H1 (cell line): ENCODE measurements around the gene FBXO11. TPM values are rescaled to one million over a fixed set of nuclear protein-coding genes. Genes with fewer than 3 reads are reported as not detected.

ENCODE experiments used
- CTCF ChIA-PET: fragments of 300-600 bp; sonication (Branson Sonifier 250); formaldehyde crosslinking; loops from one replicate; lab custom pipeline; 2021; ENCODE audit not compliant: partially characterized antibody; lab: Charles Lee
- POLR2A ChIA-PET: fragments of 300-600 bp; sonication (Branson Sonifier 250); formaldehyde crosslinking; loops from one replicate; lab custom pipeline; 2021; ENCODE audit warnings: inconsistent platforms; ENCODE audit not compliant: partially characterized antibody; lab: Charles Lee
- DNase-seq, 2 experiments: peaks; one replicate each; pipeline versions ENCODE4 v3.0.0 to v3.0.0-alpha.2; 2010 to 2022; ENCODE audit warnings: low spot score in 2 of 2, low read depth in 1 of 2, mixed read lengths in 1 of 2
- FAIRE-seq: peaks from 2 replicates; lab custom pipeline; 2011; peaks lifted over from hg19 to GRCh38; lab: Jason Lieb, UNC
- H2AFZ ChIP-seq: 2 replicates; pipeline ENCODE4 v1.8.1; 2012; ENCODE audit warnings: low read length, inconsistent platforms
- H2AK5ac ChIP-seq: 2 replicates; pipeline ENCODE4 v1.6.1; 2013; ENCODE audit warnings: low read depth, low read length
- H2BK120ac ChIP-seq: replicated peaks from 2 replicates; pipeline ENCODE3; 2013; ENCODE audit warnings: low read depth, low read length, inconsistent platforms
- H2BK12ac ChIP-seq: 2 replicates; pipeline ENCODE4 v1.6.1; 2013; ENCODE audit warnings: low read depth, low read length
- H2BK15ac ChIP-seq: 2 replicates; pipeline ENCODE4 v1.6.1; 2013; ENCODE audit warnings: low read length
- H2BK20ac ChIP-seq: 2 replicates; pipeline ENCODE4 v1.6.1; 2013; ENCODE audit warnings: low read length
- H2BK5ac ChIP-seq: 2 replicates; pipeline ENCODE4 v1.6.1; 2013; ENCODE audit warnings: low read depth, low read length
- H3K14ac ChIP-seq: 2 replicates; pipeline ENCODE4 v1.6.1; 2013; ENCODE audit warnings: inconsistent platforms; ENCODE audit not compliant: insufficient read length
- H3K18ac ChIP-seq: 2 replicates; pipeline ENCODE4 v1.6.1; 2013; ENCODE audit warnings: low read length; ENCODE audit errors: extremely low read depth
- H3K23ac ChIP-seq: 2 replicates; pipeline ENCODE4 v1.6.1; 2013; ENCODE audit warnings: inconsistent platforms; ENCODE audit not compliant: insufficient read length
- H3K23me2 ChIP-seq: 2 replicates; pipeline ENCODE4 v1.6.1; 2013; ENCODE audit warnings: low read depth, low read length
- H3K27ac ChIP-seq: 2 replicates; pipeline ENCODE4 v1.6.1; 2011; ENCODE audit warnings: low read depth, low read length, inconsistent platforms
- H3K27me3 ChIP-seq, 4 experiments: replicated peaks in 1 of 4; 1 replicate in 1 of 4; 2 replicates in 3 of 4; pipeline versions ENCODE4 v1.6.1 to v1.8.1; 2011 to 2013; ENCODE audit warnings: low read length in 3 of 4, mild to moderate bottlenecking in 3 of 4, inconsistent platforms in 2 of 4, mixed read lengths in 2 of 4, moderate library complexity in 1 of 4; ENCODE audit not compliant: control insufficient read depth in 3 of 4, insufficient read depth in 3 of 4; ENCODE audit errors: extremely low read depth in 1 of 4
- H3K36me3 ChIP-seq, 4 experiments: 2 replicates each; pipeline versions ENCODE4 v1.6.1 to v1.8.1; 2011 to 2013; ENCODE audit warnings: mild to moderate bottlenecking in 4 of 4, low read length in 3 of 4, moderate library complexity in 2 of 4, control low read depth in 1 of 4, inconsistent platforms in 1 of 4; ENCODE audit not compliant: insufficient read depth in 4 of 4, control insufficient read depth in 2 of 4
- H3K4ac ChIP-seq: replicated peaks from 2 replicates; pipeline ENCODE3; 2013; ENCODE audit warnings: low read length, low read depth, mixed read lengths, inconsistent platforms; ENCODE audit not compliant: insufficient read length
- H3K4me1 ChIP-seq, 4 experiments: replicated peaks in 1 of 4; 1 replicate in 1 of 4; 2 replicates in 3 of 4; pipeline versions ENCODE4 v1.6.1 to v1.8.1; 2011 to 2013; ENCODE audit warnings: low read length in 3 of 4, inconsistent platforms in 2 of 4, mixed read lengths in 1 of 4; ENCODE audit not compliant: insufficient read depth in 4 of 4, control insufficient read depth in 3 of 4
- H3K4me2 ChIP-seq, 2 experiments: 2 replicates each; pipeline versions ENCODE4 v1.6.1 to v1.8.1; 2011 to 2013; ENCODE audit warnings: low read depth in 2 of 2, low read length in 2 of 2, control low read depth in 1 of 2, inconsistent platforms in 1 of 2, mild to moderate bottlenecking in 1 of 2; ENCODE audit not compliant: insufficient read depth in 1 of 2
- H3K4me3 ChIP-seq, 4 experiments: fragments of 200-600, 300-600 bp in 1 of 4; sonication (generic), shearing (Covaris generic), sonication (Bioruptor Twin) in 1 of 4; 2 replicates each; pipeline versions ENCODE4 v1.5.1 to v1.8.1; 2011 to 2016; ENCODE audit warnings: low read length in 4 of 4, low read depth in 3 of 4, control low read depth in 2 of 4, inconsistent platforms in 2 of 4, mild to moderate bottlenecking in 2 of 4, mixed read lengths in 1 of 4, moderate library complexity in 1 of 4; ENCODE audit not compliant: insufficient read depth in 2 of 4; ENCODE audit errors: extremely low read depth in 1 of 4
- H3K56ac ChIP-seq: replicated peaks from 2 replicates; pipeline ENCODE3; 2013; ENCODE audit warnings: low read depth, mild to moderate bottlenecking, mixed read lengths, low read length, inconsistent platforms; ENCODE audit not compliant: insufficient read length
- H3K79me1 ChIP-seq: 2 replicates; pipeline ENCODE4 v1.6.1; 2013; ENCODE audit warnings: low read depth, low read length, control low read depth
- H3K79me2 ChIP-seq, 2 experiments: 2 replicates each; pipeline versions ENCODE4 v1.6.1 to v1.8.1; 2012 to 2013; ENCODE audit warnings: low read length in 2 of 2, mild to moderate bottlenecking in 2 of 2, inconsistent platforms in 1 of 2; ENCODE audit not compliant: insufficient read depth in 2 of 2, control insufficient read depth in 1 of 2
- H3K9ac ChIP-seq, 4 experiments: replicated peaks in 1 of 4; 1 replicate in 1 of 4; 2 replicates in 3 of 4; pipeline versions ENCODE4 v1.6.1 to v1.8.1; 2011 to 2013; ENCODE audit warnings: low read depth in 3 of 4, low read length in 3 of 4, control low read depth in 2 of 4, mild to moderate bottlenecking in 2 of 4, moderate library complexity in 2 of 4, inconsistent platforms in 1 of 4; ENCODE audit errors: extremely low read depth in 1 of 4
- H3K9me3 ChIP-seq, 2 experiments: 2 replicates each; pipeline versions ENCODE4 v1.6.1 to v1.8.1; 2012 to 2013; ENCODE audit warnings: mild to moderate bottlenecking in 2 of 2, moderate library complexity in 2 of 2, control low read depth in 1 of 2, inconsistent platforms in 1 of 2, low read depth in 1 of 2, low read length in 1 of 2, mixed read lengths in 1 of 2; ENCODE audit not compliant: insufficient read depth in 2 of 2
- H4K20me1 ChIP-seq, 2 experiments: replicated peaks in 1 of 2; 2 replicates each; pipeline versions ENCODE3 to v1.8.1; 2011 to 2013; ENCODE audit warnings: inconsistent platforms in 2 of 2, low read length in 2 of 2, mild to moderate bottlenecking in 1 of 2; ENCODE audit not compliant: insufficient read depth in 2 of 2, control insufficient read depth in 1 of 2
- H4K5ac ChIP-seq: 2 replicates; pipeline ENCODE4 v1.6.1; 2013; ENCODE audit warnings: low read length, low read depth, mixed read lengths, inconsistent platforms; ENCODE audit not compliant: insufficient read length
- H4K8ac ChIP-seq: 2 replicates; pipeline ENCODE4 v1.8.0; 2013; ENCODE audit warnings: mild to moderate bottlenecking, moderate library complexity, low read length, inconsistent platforms; ENCODE audit not compliant: insufficient read depth; ENCODE audit errors: extremely low read depth
- H4K91ac ChIP-seq: replicated peaks from 2 replicates; pipeline ENCODE3; 2013; ENCODE audit warnings: low read length, mixed read lengths, inconsistent platforms; ENCODE audit not compliant: insufficient read length
- BCL11A ChIP-seq, 2 experiments: IDR thresholded peaks; one replicate each; pipeline ENCODE4 v1.6.1; 2011; ENCODE audit warnings: low read depth in 2 of 2, low read length in 2 of 2, mild to moderate bottlenecking in 2 of 2
- EP300 ChIP-seq, 2 experiments: IDR thresholded peaks; 1 replicate in 1 of 2; 2 replicates in 1 of 2; pipeline ENCODE4 v1.6.1; 2011 to 2012; ENCODE audit warnings: low read depth in 2 of 2, low read length in 2 of 2, mild to moderate bottlenecking in 2 of 2, borderline replicate concordance in 1 of 2, inconsistent platforms in 1 of 2, moderate library complexity in 1 of 2
- GABPA ChIP-seq: IDR thresholded peaks from 2 replicates; pipeline ENCODE4 v1.6.1; 2011; ENCODE audit warnings: mild to moderate bottlenecking, low read length, moderate library complexity, borderline replicate concordance; ENCODE audit not compliant: insufficient read depth
- KDM1A ChIP-seq: fragments of 200-600, 300-600 bp; sonication (generic); IDR thresholded peaks from 2 replicates; pipeline ENCODE4 v1.7.1; 2016; ENCODE audit warnings: mild to moderate bottlenecking, low read length, borderline replicate concordance
- KDM5A ChIP-seq: fragments of 200-600 bp; IDR thresholded peaks from 2 replicates; pipeline ENCODE4 v1.7.1; 2012; ENCODE audit warnings: mild to moderate bottlenecking, low read length, inconsistent platforms, mixed read lengths
- RAD21 ChIP-seq, 2 experiments: IDR thresholded peaks in 1 of 2; conservative IDR thresholded peaks in 1 of 2; 2 replicates each; pipeline ENCODE4 v1.6.1; 2011; ENCODE audit warnings: low read depth in 2 of 2, low read length in 2 of 2, improper control_type of control experiment in 1 of 2, inconsistent platforms in 1 of 2, mild to moderate bottlenecking in 1 of 2, moderate library complexity in 1 of 2
- SRF ChIP-seq: IDR thresholded peaks from 2 replicates; pipeline ENCODE4 v1.6.1; 2011; ENCODE audit warnings: mild to moderate bottlenecking, low read depth, low read length, moderate library complexity
- ZNF274 ChIP-seq: IDR thresholded peaks from 2 replicates; pipeline ENCODE4 v1.7.0; 2012; ENCODE audit warnings: low read length, borderline replicate concordance; ENCODE audit errors: extremely low read depth
- WGBS, 2 experiments: shearing (Covaris generic) in 1 of 2; methylation state at CpG; one replicate each; pipeline versions ENCODE4 v1.1.6 to v1.1.7; 2013 to 2015; ENCODE audit warnings: low lambda C conversion rate in 2 of 2, mixed read lengths in 2 of 2, inconsistent platforms in 1 of 2, low coverage in 1 of 2, missing lambda C conversion rate in 1 of 2; ENCODE audit not compliant: insufficient replicate concordance in 2 of 2, insufficient coverage in 1 of 2, insufficient read length in 1 of 2; ENCODE audit errors: extremely low coverage in 1 of 2, missing lambda C conversion rate in 1 of 2; 5-methylcytosine and 5-hydroxymethylcytosine counted together
- polyA plus RNA-seq, 7 experiments: library from polyadenylated mRNA; depleted of rRNA in 3 of 7; stranded (reverse) in 5 of 7; unstranded in 2 of 7; fragments of >200 nt in 5 of 7; fragments of 200-250 nt in 2 of 7; gene quantifications; 1 replicate in 5 of 7; 2 replicates in 1 of 7; 4 replicates in 1 of 7; pipeline versions ENCODE4 v1.2.1 to v1.2.3, GENCODE V29; 2011 to 2013; ENCODE audit warnings: missing spikeins in 2 of 7, mixed read lengths in 2 of 7
- total RNA-seq: library from RNA; stranded (reverse); fragmentation: NEBNext Ultra II Directional; extraction: Animal tissue kit (Norgen Biotek cat#: 25700); gene quantifications from 2 replicates; pipeline ENCODE4 v1.2.1, GENCODE V29; 2021

The FBXO11 gene
- total and polyA plus RNA-seq, 2 of the 8 experiments (the other 6 are each of a cell fraction or from before 2014, with no cell fraction given), result 21.7 to 57.3 TPM

- H3K23ac ChIP-seq, result no peak overlapping the region
- TF ChIP-seq BCL11A (IDR thresholded peaks at IDR 0.05; ENCODE audit: low read depth in 2 of 2, low read length in 2 of 2), result no peak
- no peak for TF ChIP-seq KDM1A
- no peak for TF ChIP-seq EP300 (IDR thresholded peaks at IDR 0.05; ENCODE audit: borderline replicate concordance in 1 of 2, low read depth in 2 of 2, low read length in 2 of 2)
- no peak for TF ChIP-seq GABPA
- TF ChIP-seq RAD21 (IDR thresholded peaks at IDR 0.05 in 1 of 2, conservative IDR thresholded peaks at IDR 0.05 in 1 of 2; ENCODE audit: low read depth in 2 of 2, low read length in 2 of 2), result no peak
- no peak for TF ChIP-seq SRF
- TF ChIP-seq KDM5A, result no peak
- no peak for TF ChIP-seq ZNF274
- H4K5ac ChIP-seq, result no peak overlapping the region
- no peaks in the 10 kb centered on the region for H3K27me3 ChIP-seq
- H3K36me3 ChIP-seq, result peaks cover 30 to 79% (median 61%) of the 10 kb centered on the region in 4 experiments
- H2BK120ac ChIP-seq, result no peak overlapping the region
- H3K14ac ChIP-seq, result no peak overlapping the region
- no peak overlapping the region for H4K8ac ChIP-seq
- no peak overlapping the region for H3K56ac ChIP-seq
- H2BK5ac ChIP-seq, result no peak overlapping the region
- no peak overlapping the region for H2BK12ac ChIP-seq
- no peak for DNase-seq
- H3K9me3 ChIP-seq, result no peaks in the 10 kb centered on the region
- 87% methylated on average over 2 of the region's 2 CpGs; no CpG with 5 or more reads in 1 of the 2 experiments for WGBS, 2 experiments
- no peak overlapping the region for H2BK20ac ChIP-seq
- no peak overlapping the region for H3K4me2 ChIP-seq
- H3K9ac ChIP-seq, result no peak overlapping the region
- H3K79me2 ChIP-seq, result peaks cover 13 to 96% of the 10 kb centered on the region in 2 experiments
- ChIA-PET POLR2A (interaction anchor here (0.6 to 1.3 kb wide), 2 partner anchors 13 to 379 kb away, joined by 5 to 6 read pairs; partner anchors contain the start of gene MSH6), CTCF (interaction anchor here (0.6 kb wide), 1 partner anchor 129 kb away, joined by 4 read pairs; no protein-coding TSS in a partner anchor)
- H3K4me1 ChIP-seq, result no peaks in the 10 kb centered on the region
- peaks cover 18 to 29% of the 10 kb centered on the region in 2 experiments for H4K20me1 ChIP-seq
- no peak for FAIRE-seq
- no peak overlapping the region for H3K4ac ChIP-seq
- H2BK15ac ChIP-seq, result no peak overlapping the region
- peaks cover 3% of the 10 kb centered on the region; the same call in 1 of the 2 replicates for H3K79me1 ChIP-seq
- H3K23me2 ChIP-seq, result no peaks in the 10 kb centered on the region
- H2AK5ac ChIP-seq, result no peak overlapping the region
- H4K91ac ChIP-seq, result no peak overlapping the region
- no peak overlapping the region for H3K4me3 ChIP-seq
- H2AFZ ChIP-seq, result no peak overlapping the region
- no peak overlapping the region for H3K27ac ChIP-seq
- H3K18ac ChIP-seq, result no peak overlapping the region
Measured at GRCh38 chr2:47796090-47796697, 110.1 kb downstream of the FBXO11 start.
